Ishikawa (cell line): ENCODE data around the gene ZYX.
A peak's percentile ranks its signal among the peaks of the same experiment; 100 is the strongest.

Experiments used
- CEBPB ChIP-seq: IDR thresholded peaks from 2 replicates; pipeline ENCODE4 v1.6.1; 2012
- CREB1 ChIP-seq: IDR thresholded peaks from 2 replicates; pipeline ENCODE4 v1.6.1; 2012; ENCODE audit warnings: low read depth
- EGR1 ChIP-seq: IDR thresholded peaks from 2 replicates; pipeline ENCODE4 v1.6.1; 2012
- EP300 ChIP-seq: IDR thresholded peaks from 2 replicates; pipeline ENCODE4 v1.6.1; 2012; ENCODE audit warnings: borderline replicate concordance
- FOXM1 ChIP-seq: IDR thresholded peaks from 2 replicates; pipeline ENCODE4 v1.6.1; 2012; ENCODE audit warnings: low read depth, borderline replicate concordance
- NFIC ChIP-seq: IDR thresholded peaks from 2 replicates; pipeline ENCODE4 v1.6.1; 2012
- RAD21 ChIP-seq: IDR thresholded peaks from 2 replicates; pipeline ENCODE4 v1.6.1; 2012; ENCODE audit warnings: low read depth
- TAF1 ChIP-seq: IDR thresholded peaks from 2 replicates; pipeline ENCODE4 v1.6.1; 2012; ENCODE audit warnings: low read depth, mild to moderate bottlenecking
- TCF12 ChIP-seq: IDR thresholded peaks from 2 replicates; pipeline ENCODE4 v1.6.1; 2012; ENCODE audit warnings: low read depth
- TEAD4 ChIP-seq: IDR thresholded peaks from 2 replicates; pipeline ENCODE4 v1.6.1; 2012
- YY1 ChIP-seq: IDR thresholded peaks from 2 replicates; pipeline ENCODE4 v1.6.1; 2012; ENCODE audit warnings: low read depth
- ZBTB7A ChIP-seq: IDR thresholded peaks from 2 replicates; pipeline ENCODE4 v1.6.1; 2012; ENCODE audit warnings: low read depth
- TF ChIP-seq, protein P1 (sequence below): IDR thresholded peaks from 2 replicates; pipeline ENCODE4 v1.6.1; 2012
- TF ChIP-seq, protein P2 (sequence below): IDR thresholded peaks from 2 replicates; pipeline ENCODE4 v1.6.1; 2012
- TF ChIP-seq, protein P3 (sequence below): IDR thresholded peaks from 2 replicates; pipeline ENCODE4 v1.6.1; 2012; ENCODE audit warnings: low read depth, mild to moderate bottlenecking

The ZYX gene

DNA sequence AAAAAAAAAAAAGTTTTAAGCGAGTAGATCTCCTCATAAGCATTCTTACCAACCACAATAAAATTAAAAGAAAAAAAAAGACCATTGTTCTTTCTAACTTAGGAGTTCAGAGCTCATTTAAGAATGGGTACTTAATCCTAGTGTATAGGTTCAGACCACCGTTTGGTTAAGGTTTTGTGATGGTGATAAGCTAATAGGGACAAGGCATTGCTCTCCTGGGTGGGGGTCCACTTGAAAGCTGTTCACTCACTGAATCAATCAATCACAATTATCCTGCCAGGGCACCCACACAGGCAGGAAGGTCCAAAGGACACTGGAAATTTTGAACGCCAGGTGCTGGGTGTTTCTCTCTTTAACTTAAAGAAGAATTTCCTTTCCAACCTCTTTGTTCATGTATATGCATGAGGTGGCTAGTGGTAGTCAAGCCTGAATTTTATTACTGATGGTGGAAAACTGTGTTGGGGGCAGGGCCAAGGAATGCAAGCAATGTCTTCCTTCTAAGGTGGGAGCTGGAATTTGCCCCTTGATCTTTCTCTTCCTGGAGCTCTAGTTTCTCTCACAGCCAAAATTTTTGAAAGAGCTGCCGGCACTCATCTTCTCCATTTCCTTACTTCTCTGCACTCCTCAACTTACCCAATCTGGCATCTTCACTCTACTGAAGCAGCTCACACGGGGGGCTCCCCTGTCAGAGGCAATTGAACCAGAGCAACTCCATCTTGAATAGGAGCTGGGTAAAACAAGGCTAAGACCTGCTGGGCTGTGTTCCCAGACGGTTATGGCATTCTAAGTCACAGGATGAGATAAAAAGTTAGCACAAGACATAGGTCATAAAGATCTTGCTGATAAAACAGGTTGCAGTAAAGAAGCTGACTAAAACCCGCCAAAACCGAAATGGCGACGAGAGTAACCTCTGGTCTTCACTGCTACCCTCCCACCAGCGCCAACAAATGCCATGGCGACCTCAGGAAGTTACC, 11.2 kb upstream of the ZYX start:
- TF ChIP-seq NFIC = no peak
- TF ChIP-seq, protein P1, sequence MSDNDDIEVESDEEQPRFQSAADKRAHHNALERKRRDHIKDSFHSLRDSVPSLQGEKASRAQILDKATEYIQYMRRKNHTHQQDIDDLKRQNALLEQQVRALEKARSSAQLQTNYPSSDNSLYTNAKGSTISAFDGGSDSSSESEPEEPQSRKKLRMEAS = no peak
- TF ChIP-seq RAD21 = no peak
- TF ChIP-seq TCF12 = no peak
- TF ChIP-seq, protein P2, sequence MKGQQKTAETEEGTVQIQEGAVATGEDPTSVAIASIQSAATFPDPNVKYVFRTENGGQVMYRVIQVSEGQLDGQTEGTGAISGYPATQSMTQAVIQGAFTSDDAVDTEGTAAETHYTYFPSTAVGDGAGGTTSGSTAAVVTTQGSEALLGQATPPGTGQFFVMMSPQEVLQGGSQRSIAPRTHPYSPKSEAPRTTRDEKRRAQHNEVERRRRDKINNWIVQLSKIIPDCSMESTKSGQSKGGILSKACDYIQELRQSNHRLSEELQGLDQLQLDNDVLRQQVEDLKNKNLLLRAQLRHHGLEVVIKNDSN = no peak
- no peak for TF ChIP-seq TAF1
- TF ChIP-seq, protein P3, sequence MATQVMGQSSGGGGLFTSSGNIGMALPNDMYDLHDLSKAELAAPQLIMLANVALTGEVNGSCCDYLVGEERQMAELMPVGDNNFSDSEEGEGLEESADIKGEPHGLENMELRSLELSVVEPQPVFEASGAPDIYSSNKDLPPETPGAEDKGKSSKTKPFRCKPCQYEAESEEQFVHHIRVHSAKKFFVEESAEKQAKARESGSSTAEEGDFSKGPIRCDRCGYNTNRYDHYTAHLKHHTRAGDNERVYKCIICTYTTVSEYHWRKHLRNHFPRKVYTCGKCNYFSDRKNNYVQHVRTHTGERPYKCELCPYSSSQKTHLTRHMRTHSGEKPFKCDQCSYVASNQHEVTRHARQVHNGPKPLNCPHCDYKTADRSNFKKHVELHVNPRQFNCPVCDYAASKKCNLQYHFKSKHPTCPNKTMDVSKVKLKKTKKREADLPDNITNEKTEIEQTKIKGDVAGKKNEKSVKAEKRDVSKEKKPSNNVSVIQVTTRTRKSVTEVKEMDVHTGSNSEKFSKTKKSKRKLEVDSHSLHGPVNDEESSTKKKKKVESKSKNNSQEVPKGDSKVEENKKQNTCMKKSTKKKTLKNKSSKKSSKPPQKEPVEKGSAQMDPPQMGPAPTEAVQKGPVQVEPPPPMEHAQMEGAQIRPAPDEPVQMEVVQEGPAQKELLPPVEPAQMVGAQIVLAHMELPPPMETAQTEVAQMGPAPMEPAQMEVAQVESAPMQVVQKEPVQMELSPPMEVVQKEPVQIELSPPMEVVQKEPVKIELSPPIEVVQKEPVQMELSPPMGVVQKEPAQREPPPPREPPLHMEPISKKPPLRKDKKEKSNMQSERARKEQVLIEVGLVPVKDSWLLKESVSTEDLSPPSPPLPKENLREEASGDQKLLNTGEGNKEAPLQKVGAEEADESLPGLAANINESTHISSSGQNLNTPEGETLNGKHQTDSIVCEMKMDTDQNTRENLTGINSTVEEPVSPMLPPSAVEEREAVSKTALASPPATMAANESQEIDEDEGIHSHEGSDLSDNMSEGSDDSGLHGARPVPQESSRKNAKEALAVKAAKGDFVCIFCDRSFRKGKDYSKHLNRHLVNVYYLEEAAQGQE = no peak
- TF ChIP-seq TEAD4 = no peak
- no peak for TF ChIP-seq ZBTB7A
- no peak for TF ChIP-seq EGR1
- TF ChIP-seq FOXM1 = no peak

DNA sequence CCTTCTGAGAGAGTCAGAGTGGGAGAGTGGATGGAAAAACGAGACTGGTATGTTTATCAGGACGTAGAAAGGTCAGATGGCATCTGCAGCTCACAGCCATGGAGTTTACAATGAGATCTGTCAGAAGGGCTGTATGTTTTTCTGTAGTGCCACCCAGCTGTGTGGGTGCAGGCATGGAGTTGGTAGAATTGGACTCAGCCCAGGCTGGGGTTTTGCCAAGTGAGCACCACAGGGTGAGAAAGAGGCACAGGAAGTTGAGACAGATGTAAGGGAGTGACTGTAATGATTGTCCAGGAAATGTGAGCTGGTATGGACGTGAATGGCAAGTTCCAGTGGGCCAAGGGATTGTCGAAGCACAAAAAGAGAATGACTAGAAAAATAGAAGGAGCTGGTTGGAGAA, 9.1 kb upstream of the ZYX start:
- peak; percentile 66 for TF ChIP-seq NFIC
- no peak for TF ChIP-seq CEBPB
- TF ChIP-seq, protein P1 = peak; percentile 63
- TF ChIP-seq, protein P3 = no peak
- TF ChIP-seq RAD21 = peak; percentile 50; the same call in 1 of the 2 replicates
- TF ChIP-seq CREB1 = no peak

DNA sequence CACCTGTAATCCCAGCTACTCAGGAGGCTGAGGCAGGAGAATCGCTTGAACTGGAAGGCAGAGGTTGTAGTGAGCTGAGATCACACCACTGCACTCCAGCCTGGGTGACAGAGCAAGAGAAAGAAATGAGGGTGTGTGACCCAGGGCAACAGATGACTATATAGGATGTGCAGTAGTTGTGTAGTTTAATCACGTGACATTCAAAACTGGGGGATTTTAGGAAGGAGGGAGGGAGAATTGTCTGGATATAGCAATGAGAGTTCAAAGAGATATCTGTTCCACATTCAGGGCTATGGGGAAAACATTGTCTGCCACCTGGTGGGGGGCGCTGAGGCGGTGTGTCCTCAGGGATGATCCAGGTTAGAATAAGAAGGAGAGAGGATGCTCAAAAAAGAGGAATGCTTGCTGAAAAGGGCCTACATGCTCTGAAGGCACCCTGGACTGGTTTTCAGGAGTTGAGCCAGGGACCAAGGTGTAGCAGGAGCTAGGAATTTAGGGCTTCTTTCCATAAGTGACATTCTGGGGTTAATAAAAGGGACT, 7.8 kb upstream of the ZYX start:
- TF ChIP-seq YY1 (no peak), TCF12 (no peak), CEBPB (no peak), NFIC (no peak), ZBTB7A (no peak), TEAD4 (no peak), RAD21 (no peak), CREB1 (no peak), TAF1 (no peak), FOXM1 (no peak), EGR1 (no peak), EP300 (no peak)
- TF ChIP-seq, protein P3 = no peak
- TF ChIP-seq, protein P1 = no peak

DNA sequence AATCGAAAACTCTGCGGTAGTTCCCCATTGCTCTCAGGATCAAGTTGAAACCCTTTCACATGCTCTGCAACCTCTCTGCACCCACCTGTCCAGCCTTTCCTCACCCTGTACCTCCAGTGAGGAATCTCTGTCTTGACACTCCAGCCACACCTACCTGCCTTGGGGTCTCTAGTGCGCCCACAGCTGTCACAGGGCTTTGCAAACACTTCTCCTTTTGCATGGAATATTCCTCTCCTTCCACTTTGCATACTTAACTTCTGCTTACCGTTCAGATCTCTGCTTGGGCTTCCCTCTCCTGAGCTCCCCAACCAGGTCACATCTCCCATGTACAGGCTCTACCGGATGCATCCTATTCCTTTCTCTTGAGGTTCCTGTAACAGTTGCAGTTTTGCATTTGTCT, 6.6 kb upstream of the ZYX start:
- no peak for TF ChIP-seq CREB1
- no peak for TF ChIP-seq TCF12
- no peak for TF ChIP-seq TAF1
- no peak for TF ChIP-seq RAD21
- TF ChIP-seq NFIC = no peak
- no peak for TF ChIP-seq FOXM1
- no peak for TF ChIP-seq EGR1
- no peak for TF ChIP-seq CEBPB
- TF ChIP-seq, protein P1 = no peak
- TF ChIP-seq, protein P3 = no peak
- TF ChIP-seq, protein P2 = no peak
- TF ChIP-seq TEAD4 = no peak
- no peak for TF ChIP-seq YY1
